HepG2 (cell line): ENCODE results near the gene TM4SF1. TPM values are rescaled to one million over a fixed set of nuclear protein-coding genes. Genes with fewer than 3 reads are reported as not detected.

Experiments
- CREB1 ChIP-seq, 2 experiments: fragments of 450-650 bp in 1 of 2; IDR thresholded peaks; 2 replicates each; pipeline ENCODE4 v1.6.1; 2016 to 2017; ENCODE audit warnings: control low read depth in 1 of 2, mild to moderate bottlenecking in 1 of 2, missing compliant biosample characterization in 1 of 2, missing genetic modification characterization in 1 of 2
- ESRRA ChIP-seq: sonication (generic); formaldehyde crosslinking; IDR thresholded peaks from 2 replicates; pipeline ENCODE4 v1.5.1; 2020; ENCODE audit warnings: mild to moderate bottlenecking, low read depth, missing genetic modification reagents
- NCOR1 ChIP-seq: fragments of 200-600 bp; sonication (generic); IDR thresholded peaks from 2 replicates; pipeline ENCODE4 v1.7.0; 2017; ENCODE audit warnings: antibody characterized with exemption, low read length, borderline replicate concordance
- POGZ ChIP-seq: sonication (generic); formaldehyde crosslinking; IDR thresholded peaks from 2 replicates; pipeline ENCODE4 v1.4.0; 2020; ENCODE audit warnings: mild to moderate bottlenecking, missing genetic modification reagents
- SAP130 ChIP-seq: IDR thresholded peaks from 2 replicates; pipeline ENCODE4 v1.6.1; 2016; ENCODE audit warnings: low read depth
- SMARCE1 ChIP-seq: fragments of 450-650 bp; IDR thresholded peaks from 2 replicates; pipeline ENCODE4 v1.6.1; 2017; ENCODE audit warnings: borderline replicate concordance
- ZNF12 ChIP-seq: sonication (generic); formaldehyde crosslinking; IDR thresholded peaks from 2 replicates; pipeline ENCODE4 v1.5.0; 2020; ENCODE audit warnings: missing genetic modification reagents
- ZNF20 ChIP-seq: sonication (generic); formaldehyde crosslinking; IDR thresholded peaks from 2 replicates; pipeline ENCODE4 v1.4.0; 2020; ENCODE audit warnings: mild to moderate bottlenecking, moderate library complexity, missing genetic modification reagents
- ZNF510 ChIP-seq: sonication (generic); formaldehyde crosslinking; IDR thresholded peaks from 2 replicates; pipeline ENCODE4 v1.4.0; 2020; ENCODE audit warnings: low read depth, mild to moderate bottlenecking, missing genetic modification reagents
- ZNF660 ChIP-seq: sonication (generic); formaldehyde crosslinking; IDR thresholded peaks from 2 replicates; pipeline ENCODE4 v1.5.1; 2020; ENCODE audit warnings: mild to moderate bottlenecking, low read depth, missing genetic modification reagents, borderline replicate concordance
- ZNF75D ChIP-seq: sonication (generic); formaldehyde crosslinking; IDR thresholded peaks from 2 replicates; pipeline ENCODE4 v1.8.1; 2023; ENCODE audit warnings: missing genetic modification reagents, mild to moderate bottlenecking, borderline replicate concordance
- ZNF782 ChIP-seq: sonication (generic); formaldehyde crosslinking; IDR thresholded peaks from 2 replicates; pipeline ENCODE4 v1.4.0; 2020; ENCODE audit warnings: missing genetic modification reagents, mild to moderate bottlenecking, borderline replicate concordance
- polyA plus RNA-seq, 8 experiments: library from polyadenylated mRNA; depleted of rRNA in 3 of 8; stranded (reverse) in 7 of 8; unstranded in 1 of 8; fragments of >200 nt; fragmentation: Illumina TruSeq in 4 of 8; extraction: Trizol in 4 of 8; gene quantifications; 2 replicates each; pipeline versions ENCODE4 v1.2.1 to v1.2.3, GENCODE V29; 2011 to 2016; ENCODE audit warnings: low read depth in 4 of 8, missing spikeins in 1 of 8, mixed read lengths in 1 of 8; ENCODE audit not compliant: insufficient read depth in 1 of 8
- total RNA-seq, 5 experiments: library from RNA; depleted of rRNA; stranded (reverse); fragments of >200 nt; fragmentation: Illumina TruSeq; extraction: Trizol; gene quantifications; 2 replicates each; pipeline ENCODE4 v1.2.3, GENCODE V29; 2016; ENCODE audit warnings: low read depth in 1 of 5
- TF ChIP-seq, protein P1 (sequence below), 2 experiments: sonication (generic) in 1 of 2; formaldehyde crosslinking in 1 of 2; IDR thresholded peaks; 2 replicates each; pipeline versions ENCODE4 v1.4.0 to v1.6.1; 2016 to 2020; ENCODE audit warnings: borderline replicate concordance in 1 of 2, low read depth in 1 of 2, mild to moderate bottlenecking in 1 of 2, missing genetic modification reagents in 1 of 2
- TF ChIP-seq, protein P2 (sequence below): sonication (generic); formaldehyde crosslinking; IDR thresholded peaks from 2 replicates; pipeline ENCODE4 v1.5.0; 2020; ENCODE audit warnings: mild to moderate bottlenecking, low read depth, missing genetic modification reagents, borderline replicate concordance
- TF ChIP-seq, protein P3 (sequence below): sonication (generic); formaldehyde crosslinking; IDR thresholded peaks from 2 replicates; pipeline ENCODE4 v1.8.0; 2022; ENCODE audit warnings: missing genetic modification reagents, mild to moderate bottlenecking, borderline replicate concordance
- TF ChIP-seq, protein P4 (sequence below): sonication (generic); formaldehyde crosslinking; IDR thresholded peaks from 2 replicates; pipeline ENCODE4 v1.8.0; 2022; ENCODE audit warnings: missing genetic modification reagents, mild to moderate bottlenecking, inconsistent platforms, borderline replicate concordance

Gene TM4SF1
- total and polyA plus RNA-seq, 2 of the 13 experiments (the other 11 are each of a cell fraction or from before 2014, with no cell fraction given): 431 to 1,359 TPM

DNA sequence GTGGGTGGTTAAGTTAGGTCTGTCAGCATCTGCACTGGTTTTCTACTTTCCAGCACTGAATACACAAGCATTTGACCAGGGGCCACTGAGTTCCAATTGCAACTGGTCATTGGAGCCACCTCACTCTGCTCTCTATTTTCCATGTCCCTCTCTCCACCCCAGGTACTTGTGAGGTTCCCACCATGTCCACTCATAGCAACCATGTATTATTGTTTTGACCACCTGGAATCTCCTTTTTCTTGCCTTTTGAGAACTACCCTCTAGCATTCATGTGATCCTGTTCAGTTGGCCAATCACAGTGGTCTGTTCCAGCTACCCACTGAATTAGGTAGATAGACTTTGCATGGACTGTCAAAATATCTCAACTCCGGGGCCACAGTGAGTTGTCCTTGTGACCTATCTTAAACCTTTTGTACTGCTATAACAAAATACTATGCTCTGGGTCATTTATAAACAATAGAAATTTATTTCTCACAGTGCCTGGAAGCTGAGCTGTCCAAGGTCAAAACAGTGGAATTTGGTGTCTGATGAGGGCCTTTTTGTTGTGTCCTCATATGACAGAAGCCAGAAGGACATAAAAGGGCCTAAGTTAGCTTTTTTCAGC lies 23.8 kb downstream of the TM4SF1 start (continued):
- TF ChIP-seq, protein P1, sequence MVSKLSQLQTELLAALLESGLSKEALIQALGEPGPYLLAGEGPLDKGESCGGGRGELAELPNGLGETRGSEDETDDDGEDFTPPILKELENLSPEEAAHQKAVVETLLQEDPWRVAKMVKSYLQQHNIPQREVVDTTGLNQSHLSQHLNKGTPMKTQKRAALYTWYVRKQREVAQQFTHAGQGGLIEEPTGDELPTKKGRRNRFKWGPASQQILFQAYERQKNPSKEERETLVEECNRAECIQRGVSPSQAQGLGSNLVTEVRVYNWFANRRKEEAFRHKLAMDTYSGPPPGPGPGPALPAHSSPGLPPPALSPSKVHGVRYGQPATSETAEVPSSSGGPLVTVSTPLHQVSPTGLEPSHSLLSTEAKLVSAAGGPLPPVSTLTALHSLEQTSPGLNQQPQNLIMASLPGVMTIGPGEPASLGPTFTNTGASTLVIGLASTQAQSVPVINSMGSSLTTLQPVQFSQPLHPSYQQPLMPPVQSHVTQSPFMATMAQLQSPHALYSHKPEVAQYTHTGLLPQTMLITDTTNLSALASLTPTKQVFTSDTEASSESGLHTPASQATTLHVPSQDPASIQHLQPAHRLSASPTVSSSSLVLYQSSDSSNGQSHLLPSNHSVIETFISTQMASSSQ (IDR thresholded peaks at IDR 0.05; ENCODE audit: low read depth): no peak
- TF ChIP-seq, protein P1 (CRISPR knock-in tag; IDR thresholded peaks at IDR 0.05; ENCODE audit: borderline replicate concordance): peak; percentile 43; the same call in 1 of the 2 replicates
- TF ChIP-seq, protein P2, sequence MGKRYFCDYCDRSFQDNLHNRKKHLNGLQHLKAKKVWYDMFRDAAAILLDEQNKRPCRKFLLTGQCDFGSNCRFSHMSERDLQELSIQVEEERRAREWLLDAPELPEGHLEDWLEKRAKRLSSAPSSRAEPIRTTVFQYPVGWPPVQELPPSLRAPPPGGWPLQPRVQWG (CRISPR knock-in tag): no peak
- TF ChIP-seq SMARCE1 (no peak), POGZ (CRISPR knock-in tag) (peak; percentile 29; the same call in 1 of the 2 replicates), CREB1 (IDR thresholded peaks at IDR 0.05) (no peak), CREB1 (CRISPR knock-in tag; IDR thresholded peaks at IDR 0.05) (no peak), ZNF510 (CRISPR knock-in tag) (no peak), ESRRA (CRISPR knock-in tag) (0 out of 2 replicates have a peak, but pooled peaks have one; percentile 27), ZNF660 (no peak), ZNF20 (CRISPR knock-in tag) (no peak), NCOR1 (peak; percentile 27; the same call in 1 of the 2 replicates), SAP130 (CRISPR knock-in tag) (0 out of 2 replicates have a peak, but pooled peaks have one; percentile 22), ZNF12 (CRISPR knock-in tag) (peak; percentile 31; the same call in 1 of the 2 replicates), ZNF782 (peak; percentile 46; the same call in 1 of the 2 replicates), ZNF75D (CRISPR knock-in tag) (no peak)
- TF ChIP-seq, protein P3, sequence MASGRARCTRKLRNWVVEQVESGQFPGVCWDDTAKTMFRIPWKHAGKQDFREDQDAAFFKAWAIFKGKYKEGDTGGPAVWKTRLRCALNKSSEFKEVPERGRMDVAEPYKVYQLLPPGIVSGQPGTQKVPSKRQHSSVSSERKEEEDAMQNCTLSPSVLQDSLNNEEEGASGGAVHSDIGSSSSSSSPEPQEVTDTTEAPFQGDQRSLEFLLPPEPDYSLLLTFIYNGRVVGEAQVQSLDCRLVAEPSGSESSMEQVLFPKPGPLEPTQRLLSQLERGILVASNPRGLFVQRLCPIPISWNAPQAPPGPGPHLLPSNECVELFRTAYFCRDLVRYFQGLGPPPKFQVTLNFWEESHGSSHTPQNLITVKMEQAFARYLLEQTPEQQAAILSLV: no peak
- TF ChIP-seq, protein P4, sequence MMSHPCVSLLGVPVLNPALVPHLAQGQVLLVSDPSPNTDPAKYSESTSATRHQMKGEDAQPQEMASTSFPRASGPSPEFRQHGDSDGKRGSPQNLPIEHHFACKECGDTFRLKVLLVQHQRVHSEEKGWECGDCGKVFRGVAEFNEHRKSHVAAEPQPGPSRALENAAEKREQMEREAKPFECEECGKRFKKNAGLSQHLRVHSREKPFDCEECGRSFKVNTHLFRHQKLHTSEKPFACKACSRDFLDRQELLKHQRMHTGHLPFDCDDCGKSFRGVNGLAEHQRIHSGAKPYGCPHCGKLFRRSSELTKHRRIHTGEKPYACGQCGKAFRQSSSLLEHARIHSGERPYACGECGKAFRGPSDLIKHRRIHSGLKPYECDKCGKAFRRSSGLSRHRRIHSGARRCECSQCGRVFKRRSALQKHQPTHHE (CRISPR knock-in tag): no peak
